Transverse colon (tissue), 4 donors: Measurements from ENCODE around the gene SHROOM3. TPM values are rescaled to one million over a fixed set of nuclear protein-coding genes. Genes with fewer than 3 reads are reported as not detected.

Experiments used
- DNase-seq: peaks from one replicate; pipeline ENCODE4 v3.0.0-alpha.2; 2019
- H3K27ac ChIP-seq, 4 donors: fragments of 200-600 bp; sonication (generic); 2 replicates each; pipeline ENCODE4 v1.5.1; 2016 to 2018; ENCODE audit warnings: inconsistent platforms in 4 of 4
- H3K27me3 ChIP-seq: fragments of 200-600 bp; sonication (generic); 2 replicates; pipeline ENCODE4 v1.5.1; 2017; ENCODE audit warnings: inconsistent platforms
- H3K36me3 ChIP-seq, 4 donors: fragments of 200-600 bp; sonication (generic); 2 replicates each; pipeline ENCODE4 v1.5.1; 2017 to 2019; ENCODE audit warnings: inconsistent platforms in 4 of 4
- H3K4me1 ChIP-seq, 4 donors: fragments of 200-600 bp; sonication (generic); 2 replicates each; pipeline ENCODE4 v1.5.1; 2017 to 2020; ENCODE audit warnings: inconsistent platforms in 4 of 4
- H3K4me3 ChIP-seq, 4 donors: fragments of 200-600 bp; sonication (generic); 1 replicate in 1 of 4; 2 replicates in 3 of 4; pipeline versions ENCODE4 v1.5.1 to v1.6.1; 2017 to 2019; ENCODE audit warnings: inconsistent platforms in 4 of 4
- H3K9me3 ChIP-seq, 2 donors: fragments of 200-600 bp; sonication (generic); 2 replicates each; pipeline ENCODE4 v1.5.1; 2017 to 2019; ENCODE audit warnings: inconsistent platforms in 2 of 2
- CTCF ChIP-seq, 5 experiments: fragments of 200-600 bp in 3 of 5; fragments of 450-650 bp in 2 of 5; sonication (generic) in 3 of 5; IDR thresholded peaks; 1 replicate in 2 of 5; 2 replicates in 3 of 5; pipeline ENCODE4 v1.5.1; 2016 to 2017; ENCODE audit warnings: antibody characterized with exemption in 5 of 5, inconsistent platforms in 3 of 5, mild to moderate bottlenecking in 2 of 5, moderate library complexity in 1 of 5
- EP300 ChIP-seq: sonication (generic); formaldehyde crosslinking; IDR thresholded peaks from one replicate; pipeline ENCODE4 v1.6.1; 2017; ENCODE audit warnings: antibody characterized with exemption, low read depth
- POLR2A ChIP-seq: fragments of 450-650 bp; IDR thresholded peaks from one replicate; pipeline ENCODE4 v1.6.1; 2016; ENCODE audit warnings: antibody characterized with exemption, mild to moderate bottlenecking, moderate library complexity
- POLR2AphosphoS5 ChIP-seq, 3 donors: sonication (generic); formaldehyde crosslinking; IDR thresholded peaks; one replicate each; pipeline ENCODE4 v1.6.1; 2016; ENCODE audit warnings: antibody characterized with exemption in 3 of 3
- WGBS, 2 donors: methylation state at CpG; one replicate each; pipeline ENCODE4 v1.1.5; 2018; ENCODE audit warnings: low coverage in 1 of 2; 5-methylcytosine and 5-hydroxymethylcytosine counted together
- in situ Hi-C, 4 donors: fragments of 200-750 bp; cut with MboI; loops; one replicate each; pipeline versions ENCODE4 v1.15.0 to v1.15.1; 2017; ENCODE audit warnings: low sequenced_read_pairs in 3 of 4, low pct_ligation_motif_present in 1 of 4, low pct_unique_long_range_greater_than_20kb in 1 of 4
- intact Hi-C: fragments of 100-400 bp; cut with DNase I; formaldehyde crosslinking; loops from one replicate; pipeline ENCODE4 v1.15.1; 2023; ENCODE audit warnings: low total_unique reads
- total RNA-seq, 4 donors: library from RNA; depleted of rRNA; stranded (reverse); fragments of >200 nt; gene quantifications; one replicate each; pipeline ENCODE4 v1.1.0, GENCODE V29; 2016

Gene SHROOM3
- total RNA-seq, 4 donors from 2014 or later = 182 to 456 (median 437) TPM

GRCh38 chr4:76401654-76402053 lies 33.4 kb upstream of the SHROOM3 start:
- H3K36me3 ChIP-seq = no peaks in the 10 kb centered on the region
- no peak for DNase-seq
- no peak for TF ChIP-seq CTCF (IDR thresholded peaks at IDR 0.05)
- no peak for TF ChIP-seq EP300
- no peak for TF ChIP-seq POLR2AphosphoS5 (IDR thresholded peaks at IDR 0.05)
- TF ChIP-seq POLR2A = no peak
- intact Hi-C loops (no loop called here), in situ Hi-C loops (no loop called here)
- H3K4me3 ChIP-seq = no peak overlapping the region
- no peaks in the 10 kb centered on the region for H3K9me3 ChIP-seq
- no peak overlapping the region for H3K27ac ChIP-seq
- H3K4me1 ChIP-seq = no peaks in the 10 kb centered on the region
- WGBS, 2 donors = 66 to 76% methylated on average over 3 of the region's 3 CpGs
- H3K27me3 ChIP-seq = no peaks in the 10 kb centered on the region

GRCh38 chr4:76406081-76406480 lies 28.9 kb upstream of the SHROOM3 start:
- intact Hi-C loops (no loop called here), in situ Hi-C loops (no loop called here)
- Histone ChIP-seq H3K9me3 (no peaks in the 10 kb centered on the region), H3K27ac (no peak overlapping the region), H3K36me3 (no peaks in the 10 kb centered on the region), H3K4me3 (no peak overlapping the region), H3K4me1 (no peaks in the 10 kb centered on the region), H3K27me3 (no peaks in the 10 kb centered on the region)
- TF ChIP-seq CTCF (IDR thresholded peaks at IDR 0.05) (no peak), EP300 (no peak), POLR2AphosphoS5 (IDR thresholded peaks at IDR 0.05) (no peak), POLR2A (no peak)
- 54 to 66% methylated on average over 4 to 5 of the region's 5 CpGs for WGBS, 2 donors
- no peak for DNase-seq

- in situ Hi-C loops = no loop called here
- intact Hi-C loops = no loop called here
- WGBS, 2 donors = 40 to 57% methylated on average over 5 of the region's 5 CpGs
- no peak for DNase-seq
- no peak for TF ChIP-seq CTCF (IDR thresholded peaks at IDR 0.05)
- no peak for TF ChIP-seq EP300
- TF ChIP-seq POLR2AphosphoS5 (IDR thresholded peaks at IDR 0.05) = no peak
- TF ChIP-seq POLR2A = no peak
- no peaks in the 10 kb centered on the region for H3K27me3 ChIP-seq
- H3K27ac ChIP-seq = no peak overlapping the region
- H3K4me3 ChIP-seq = no peak overlapping the region
- no peaks in the 10 kb centered on the region for H3K36me3 ChIP-seq
- H3K9me3 ChIP-seq = no peaks in the 10 kb centered on the region
- H3K4me1 ChIP-seq = no peaks in the 10 kb centered on the region
Measured at GRCh38 chr4:76407440-76408119, 27.4 kb upstream of the SHROOM3 start.

GRCh38 chr4:76410636-76411035 lies 24.4 kb upstream of the SHROOM3 start:
- in situ Hi-C loops (no loop called here), intact Hi-C loops (no loop called here)
- H3K9me3 ChIP-seq = no peaks in the 10 kb centered on the region
- TF ChIP-seq POLR2A = no peak
- no peak for TF ChIP-seq CTCF (IDR thresholded peaks at IDR 0.05)
- no peak for TF ChIP-seq EP300
- TF ChIP-seq POLR2AphosphoS5 (IDR thresholded peaks at IDR 0.05) = no peak
- no peak for DNase-seq
- 33 to 47% methylated on average over 1 to 3 of the region's 3 CpGs for WGBS, 2 donors
- no peak overlapping the region for H3K27ac ChIP-seq
- H3K27me3 ChIP-seq = no peaks in the 10 kb centered on the region
- H3K4me3 ChIP-seq = no peak overlapping the region
- H3K4me1 ChIP-seq = no peaks in the 10 kb centered on the region
- no peaks in the 10 kb centered on the region for H3K36me3 ChIP-seq
